ENCODE measurements around the gene ULK4. TPM values are rescaled to one million over a fixed set of nuclear protein-coding genes. Genes with fewer than 3 reads are reported as not detected.

The ULK4 gene
- total and polyA plus RNA-seq, 9 of the 15 experiments (the other 6 are each of a cell fraction or from before 2014, with no cell fraction given) = 3.0 to 5.9 (median 3.5) TPM

DNA sequence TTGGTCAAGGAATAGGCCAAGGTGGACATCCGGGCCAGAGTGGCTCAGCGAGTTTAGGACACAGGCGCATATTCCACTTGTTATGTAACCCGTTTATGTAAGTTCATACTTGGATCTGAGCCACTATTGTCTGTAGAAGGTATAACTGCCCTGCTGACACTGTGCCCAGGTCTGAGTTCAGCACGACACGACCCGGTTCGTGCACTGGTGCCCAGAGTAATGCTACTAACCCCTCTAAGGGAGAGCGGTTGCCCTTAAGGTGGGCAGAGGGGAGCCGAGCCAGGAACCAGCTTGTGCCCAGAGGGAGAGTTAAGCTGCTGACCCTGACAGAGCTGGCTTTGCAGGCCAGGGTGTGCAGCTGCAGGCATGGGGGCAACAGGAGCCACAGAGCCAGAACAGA, 1.9 kb upstream of the ULK4 start (continued):
- TF ChIP-seq HES1 (IDR thresholded peaks at IDR 0.05; ENCODE audit: low read depth) (no peak), DNMT1 (IDR thresholded peaks at IDR 0.05) (no peak), ZNF780A (CRISPR knock-in tag; IDR thresholded peaks at IDR 0.05) (no peak), ARID3A (IDR thresholded peaks at IDR 0.05; ENCODE audit: borderline replicate concordance, low read depth, low read length) (no peak), DACH1 (IDR thresholded peaks at IDR 0.05; ENCODE audit: partially characterized antibody) (no peak), NCOA4 (IDR thresholded peaks at IDR 0.05; ENCODE audit: partially characterized antibody) (no peak), HNRNPH1 (optimal IDR thresholded peaks at IDR 0.05; ENCODE audit: low read depth, low read length) (no peak), RAD51 (IDR thresholded peaks at IDR 0.05; ENCODE audit: borderline replicate concordance, low read depth) (no peak)

Data from K562 (cell line).